ENCODE results near the gene FBXW5.

FBXW5 gene

GRCh38 chr9:136930014-136930413 is 14.5 kb downstream of the FBXW5 start:
- no peak for DNase-seq (ENCODE audit: low read depth)

GRCh38 chr9:136928591-136928990 is 15.9 kb downstream of the FBXW5 start:
- no peak for DNase-seq (ENCODE audit: low read depth)

- DNase-seq (ENCODE audit: low read depth): no peak
Measured at GRCh38 chr9:136927343-136928271, 16.9 kb downstream of the FBXW5 start.

GRCh38 chr9:136926749-136927148 is 17.8 kb downstream of the FBXW5 start:
- DNase-seq (ENCODE audit: low read depth): no peak

GRCh38 chr9:136926154-136926704 is 18.3 kb downstream of the FBXW5 start:
- DNase-seq (ENCODE audit: low read depth): no peak

GRCh38 chr9:136925414-136926153 is 19.0 kb downstream of the FBXW5 start:
- DNase-seq (ENCODE audit: low read depth): no peak

GRCh38 chr9:136923881-136924280 is 20.7 kb downstream of the FBXW5 start:
- no peak for DNase-seq (ENCODE audit: low read depth)

- DNase-seq (ENCODE audit: low read depth): no peak
Measured at GRCh38 chr9:136922540-136922939, 22.0 kb downstream of the FBXW5 start.

- no peak for DNase-seq (ENCODE audit: low read depth)
Measured at GRCh38 chr9:136921718-136922117, 22.8 kb downstream of the FBXW5 start.

- no peak for DNase-seq (ENCODE audit: low read depth)
Measured at GRCh38 chr9:136921307-136921706, 23.2 kb downstream of the FBXW5 start.

GRCh38 chr9:136920734-136921231 is 23.8 kb downstream of the FBXW5 start:
- no peak for DNase-seq (ENCODE audit: low read depth)

GRCh38 chr9:136920069-136920468 is 24.5 kb downstream of the FBXW5 start:
- no peak for DNase-seq (ENCODE audit: low read depth)

GRCh38 chr9:136917902-136918301 is 26.6 kb downstream of the FBXW5 start:
- DNase-seq (ENCODE audit: low read depth): no peak

GRCh38 chr9:136916330-136917184 is 28.0 kb downstream of the FBXW5 start:
- DNase-seq (ENCODE audit: low read depth): no peak

- no peak for DNase-seq (ENCODE audit: low read depth)
Measured at GRCh38 chr9:136915632-136916329, 28.8 kb downstream of the FBXW5 start.

GRCh38 chr9:136913701-136914438 is 30.7 kb downstream of the FBXW5 start:
- no peak for DNase-seq (ENCODE audit: low read depth)

- no peak for DNase-seq (ENCODE audit: low read depth)
Measured at GRCh38 chr9:136910901-136911245, 33.7 kb downstream of the FBXW5 start.

- DNase-seq (ENCODE audit: low read depth): no peak
Measured at GRCh38 chr9:136910197-136910900, 34.2 kb downstream of the FBXW5 start.

GRCh38 chr9:136907011-136907914 is 37.3 kb downstream of the FBXW5 start:
- no peak for DNase-seq (ENCODE audit: low read depth)

All from stimulated activated CD8-positive, alpha-beta memory T cell treated with anti-CD3 and anti-CD28 coated beads, Interleukin-12 subunit alpha, Interleukin-12 subunit beta, amount 100 ng/mL, for 1 hour (primary cell).